Measurements from ENCODE around the gene PYY.
"Not testable (repeated sequence)": the region's sequence is repeated elsewhere in the genome, so short reads cannot be mapped to it uniquely, and the experiment has no call there.

Gene PYY

DNA sequence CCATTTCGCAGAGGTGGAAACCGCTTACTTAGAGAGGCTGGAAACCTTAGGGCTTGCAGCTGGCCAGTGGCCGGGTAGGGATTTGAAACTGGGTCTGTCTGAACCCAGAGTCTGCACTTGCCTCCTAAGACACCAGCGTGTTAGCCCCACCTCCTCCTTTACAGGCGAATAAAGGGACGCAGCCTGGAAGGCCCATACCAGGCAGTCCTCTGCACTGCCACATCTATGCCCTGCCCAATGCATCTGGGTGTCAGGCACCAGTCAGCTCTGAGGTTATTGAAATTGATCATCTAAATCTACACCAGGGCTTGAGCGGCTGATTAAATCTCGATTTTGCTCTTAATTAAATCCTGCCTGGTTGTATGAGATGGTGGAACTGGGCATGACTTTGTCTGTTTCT lies 30.8 kb upstream of the PYY start:
- Mint-ChIP-seq H3K9me3 (no peaks in the 10 kb centered on the region), H3K27ac (no peak overlapping the region), H3K4me1 (peaks cover 4% of the 10 kb centered on the region), H3K4me3 (peak overlapping the region; percentile 39), H3K36me3 (no peaks in the 10 kb centered on the region)
- ATAC-seq: no peak
- no peak for DNase-seq (ENCODE audit: low spot score in 2 of 2)

DNA sequence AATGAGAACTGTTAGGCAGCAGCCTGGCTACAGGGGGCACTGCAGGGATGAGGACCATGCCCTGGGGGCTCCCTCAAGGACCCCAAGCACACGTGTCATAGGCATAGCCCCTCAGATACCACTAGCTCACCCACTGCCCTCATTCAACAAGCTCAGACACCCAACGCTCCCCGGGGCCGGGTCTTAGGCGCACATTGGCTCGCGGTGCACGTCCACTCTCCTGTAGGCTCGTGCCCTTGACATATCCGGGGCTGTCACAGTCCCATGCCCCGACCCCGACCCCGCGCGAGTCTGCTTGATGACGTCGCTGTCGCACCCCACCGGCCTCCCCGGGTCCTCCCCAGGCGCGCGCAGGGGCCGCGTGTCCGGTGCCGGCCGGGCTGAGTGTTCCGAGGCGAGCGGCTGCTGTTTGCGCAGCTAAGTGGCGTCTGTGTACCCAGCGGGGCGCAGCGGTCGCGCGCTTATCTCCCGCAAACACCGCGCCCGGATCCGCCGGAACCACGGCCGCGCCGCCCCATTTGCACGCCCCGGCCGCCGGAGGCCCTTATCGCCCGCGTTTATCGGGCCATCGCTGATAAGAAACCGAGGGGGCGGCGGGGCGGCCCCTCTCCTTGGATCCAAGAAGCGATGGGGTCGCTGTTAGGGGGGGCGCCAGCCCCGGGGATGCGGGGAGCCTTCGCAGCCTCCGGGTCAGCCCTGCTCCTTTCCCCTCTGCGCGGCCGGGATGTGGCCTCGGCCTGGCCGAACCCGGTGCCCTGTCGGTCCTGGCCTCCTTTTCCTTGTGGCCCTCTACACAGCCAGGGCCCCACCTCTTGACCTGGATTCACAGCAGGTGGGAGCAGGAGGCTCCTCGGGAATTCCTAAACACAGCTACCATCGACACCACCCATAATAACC lies 30.0 kb upstream of the PYY start:
- Mint-ChIP-seq H3K4me1 (peaks cover 4% of the 10 kb centered on the region), H3K4me3 (peak overlapping the region; percentile 39), H3K9me3 (no peaks in the 10 kb centered on the region), H3K36me3 (no peaks in the 10 kb centered on the region), H3K27ac (no peak overlapping the region)
- ATAC-seq (peak; percentile 39), DNase-seq (ENCODE audit: low spot score in 2 of 2) (no peak)

DNA sequence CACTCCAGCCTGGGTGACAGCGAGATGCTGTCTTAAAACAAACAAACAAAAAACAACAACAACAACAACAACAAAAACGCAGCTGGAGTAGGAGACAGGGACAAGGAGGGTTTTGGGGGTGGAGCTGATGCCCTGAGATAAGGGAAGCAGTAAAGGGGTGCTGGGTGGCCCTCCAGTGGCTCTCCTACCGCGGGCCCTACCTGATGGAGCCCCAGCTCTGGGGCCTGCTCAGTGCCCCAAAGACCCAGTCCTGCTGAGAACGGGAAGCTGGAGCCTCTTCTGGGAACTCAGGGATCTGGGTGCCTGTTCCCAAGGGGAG lies 29.4 kb upstream of the PYY start:
- H3K27ac Mint-ChIP-seq: no peak overlapping the region
- no peak for ATAC-seq
- peaks cover 4% of the 10 kb centered on the region for H3K4me1 Mint-ChIP-seq
- H3K4me3 Mint-ChIP-seq: peak overlapping the region; percentile 39
- no peaks in the 10 kb centered on the region for H3K36me3 Mint-ChIP-seq
- DNase-seq (ENCODE audit: low spot score in 2 of 2): no peak
- H3K9me3 Mint-ChIP-seq: no peaks in the 10 kb centered on the region

DNA sequence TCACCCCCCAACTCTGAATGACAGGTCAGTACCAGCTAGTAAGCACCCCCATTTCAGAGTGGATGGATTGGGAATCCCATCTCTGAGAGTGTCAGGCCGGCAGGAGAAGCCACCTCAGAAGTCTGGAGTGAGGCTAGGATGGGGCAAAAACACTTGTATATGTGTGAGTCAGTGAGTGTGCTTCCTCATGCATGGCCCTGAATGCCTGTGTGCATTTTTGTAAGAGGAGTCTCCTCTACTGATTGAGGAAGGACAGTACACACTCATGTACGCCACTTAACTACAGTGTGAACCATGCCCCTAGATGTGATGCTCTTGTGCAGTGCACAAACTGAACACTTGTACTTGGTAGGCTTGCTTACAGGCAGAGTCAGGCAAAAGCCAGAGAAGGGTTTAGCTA lies 28.4 kb upstream of the PYY start:
- no peak for ATAC-seq
- H3K27ac Mint-ChIP-seq: no peak overlapping the region

DNA sequence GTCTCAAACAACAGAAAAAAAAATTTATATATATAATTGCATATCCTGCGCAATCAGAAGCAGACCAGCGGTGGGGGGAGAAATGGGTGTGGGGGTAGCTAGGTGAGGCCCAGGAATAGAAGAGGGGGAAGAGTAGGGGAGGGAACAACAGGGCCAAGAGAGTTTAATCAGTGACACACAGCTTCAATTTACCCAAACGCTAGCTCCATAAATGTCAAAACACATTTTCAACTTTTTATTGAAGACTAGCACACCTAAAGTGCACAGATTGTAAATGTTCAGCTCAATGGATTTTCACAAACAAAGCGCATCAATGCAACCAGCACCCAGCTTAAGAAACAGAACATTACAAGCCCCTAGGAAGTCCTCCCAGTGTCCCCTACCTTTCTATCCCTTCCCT lies 25.9 kb upstream of the PYY start:
- no peaks in the 10 kb centered on the region for H3K36me3 Mint-ChIP-seq

More for the DNA sequence above, 28.4 kb upstream of the PYY start:
- Mint-ChIP-seq H3K9me3 (no peaks in the 10 kb centered on the region), H3K4me1 (peaks cover 4% of the 10 kb centered on the region), H3K4me3 (no peak overlapping the region), H3K36me3 (no peaks in the 10 kb centered on the region)
- DNase-seq (ENCODE audit: low spot score in 2 of 2): no peak

DNA sequence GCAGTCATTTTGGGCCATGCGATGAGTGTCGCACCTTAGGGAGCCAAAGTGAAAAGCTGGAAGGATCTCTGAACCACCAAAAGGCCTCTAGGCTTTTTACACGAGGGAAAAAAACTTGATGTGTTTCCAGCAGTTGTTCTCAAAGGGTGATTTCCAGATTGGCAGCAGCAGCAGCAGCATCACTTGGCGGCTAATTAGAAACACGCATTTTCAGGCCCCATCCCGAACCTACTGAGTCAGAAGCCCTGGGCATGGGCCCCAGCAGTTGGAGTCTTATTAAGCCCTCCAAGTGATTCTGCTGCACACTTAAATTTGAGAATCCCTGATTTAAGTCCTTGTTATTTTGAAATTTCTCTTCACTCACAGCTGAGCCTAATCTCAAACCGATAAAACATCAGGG lies 25.3 kb upstream of the PYY start:
- Mint-ChIP-seq H3K9me3 (no peaks in the 10 kb centered on the region), H3K27ac (no peak overlapping the region), H3K4me3 (no peak overlapping the region), H3K36me3 (no peaks in the 10 kb centered on the region), H3K4me1 (no peaks in the 10 kb centered on the region)
- ATAC-seq (no peak), DNase-seq (ENCODE audit: low spot score in 2 of 2) (no peak)

More for the DNA sequence above, 25.9 kb upstream of the PYY start:
- H3K4me1 Mint-ChIP-seq: peaks cover 4% of the 10 kb centered on the region
- no peaks in the 10 kb centered on the region for H3K9me3 Mint-ChIP-seq
- no peak overlapping the region for H3K4me3 Mint-ChIP-seq
- H3K27ac Mint-ChIP-seq: no peak overlapping the region
- DNase-seq (ENCODE audit: low spot score in 2 of 2): no peak
- no peak for ATAC-seq

DNA sequence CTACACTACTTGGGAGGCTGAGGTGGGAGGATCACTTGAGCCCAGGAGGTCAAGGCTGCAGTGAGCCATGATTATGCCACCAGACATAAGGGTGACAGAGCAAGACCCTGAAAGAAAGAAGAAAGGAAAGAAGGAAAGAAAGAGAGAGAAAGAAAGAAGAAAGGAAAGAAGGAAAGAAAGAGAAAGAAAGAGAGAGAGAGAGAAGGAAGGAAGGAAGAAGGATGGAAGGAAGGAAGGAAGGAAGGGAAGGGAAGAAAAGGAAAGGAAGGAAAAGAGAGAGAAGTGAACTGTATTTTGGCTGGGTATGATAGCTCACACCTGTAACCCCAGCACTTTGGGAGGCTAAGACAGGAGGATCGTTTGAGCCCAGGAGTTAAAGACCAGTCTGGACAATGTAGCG lies 24.3 kb upstream of the PYY start:
- H3K27ac Mint-ChIP-seq: no peak overlapping the region
- no peak for ATAC-seq

DNA sequence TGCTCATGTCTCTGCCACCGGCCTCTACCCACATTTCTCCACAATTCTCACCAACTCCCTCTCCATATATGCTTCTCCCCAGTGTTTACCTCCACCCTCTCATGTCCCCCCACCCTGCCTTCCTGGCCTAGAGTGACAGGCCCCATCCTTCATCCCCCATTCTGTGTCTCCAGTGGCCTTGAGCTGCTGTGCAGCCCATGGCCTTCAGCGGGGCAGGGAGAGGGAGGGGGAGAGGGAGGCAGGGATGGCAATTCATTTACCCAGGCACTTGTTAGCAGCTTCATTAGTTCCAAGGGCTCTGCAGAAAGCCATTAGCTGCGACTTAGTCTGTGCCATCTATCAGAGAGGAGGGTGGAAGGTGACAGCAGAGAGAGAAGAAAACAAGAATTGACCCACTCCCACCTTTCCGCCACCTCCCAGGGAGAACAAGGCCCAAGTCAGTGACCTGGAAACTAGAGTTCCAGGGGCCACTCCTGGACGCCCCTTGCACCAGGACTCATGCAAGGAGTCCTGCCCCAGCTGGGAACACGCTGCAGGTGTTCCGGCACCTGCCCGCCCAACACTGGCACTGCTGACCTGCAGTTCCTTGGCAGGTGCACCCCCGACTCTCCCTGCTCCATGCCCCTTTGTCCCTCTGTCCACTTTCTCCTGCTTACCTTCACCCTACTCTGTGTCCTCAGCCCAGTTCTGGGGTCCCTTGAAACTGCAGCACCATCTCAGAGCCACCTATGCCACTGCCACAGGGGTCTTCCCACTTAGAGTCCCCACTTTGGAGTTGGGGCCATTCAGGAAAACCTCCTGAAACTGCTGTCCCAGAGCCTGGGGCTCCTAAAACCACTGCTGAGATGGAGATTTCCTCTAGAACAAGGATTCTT lies 23.5 kb upstream of the PYY start:
- no peak for ATAC-seq

More for the DNA sequence above, 24.3 kb upstream of the PYY start:
- Mint-ChIP-seq H3K4me3 (no peak overlapping the region), H3K4me1 (no peaks in the 10 kb centered on the region), H3K36me3 (no peaks in the 10 kb centered on the region), H3K9me3 (no peaks in the 10 kb centered on the region)
- DNase-seq (ENCODE audit: low spot score in 2 of 2): no peak

DNA sequence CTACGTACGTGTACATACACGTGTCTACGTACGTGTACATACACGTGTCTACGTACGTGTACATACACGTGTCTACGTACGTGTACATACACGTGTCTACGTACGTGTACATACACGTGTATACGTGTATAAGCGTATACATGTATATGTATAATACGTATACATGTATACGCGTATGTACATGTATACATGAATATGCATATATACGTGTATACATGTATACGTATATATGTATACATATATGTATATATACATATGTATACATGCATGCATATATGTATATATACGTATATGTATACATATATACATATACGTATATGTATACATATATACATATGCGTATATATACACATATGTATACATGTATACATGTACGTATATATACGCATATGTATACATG lies 22.2 kb upstream of the PYY start:
- Mint-ChIP-seq H3K27ac (no peak overlapping the region), H3K9me3 (no peaks in the 10 kb centered on the region), H3K36me3 (no peaks in the 10 kb centered on the region), H3K4me1 (no peaks in the 10 kb centered on the region), H3K4me3 (no peak overlapping the region)
- ATAC-seq (no peak), DNase-seq (ENCODE audit: low spot score in 2 of 2) (no peak)

More for the DNA sequence above, 23.5 kb upstream of the PYY start:
- Mint-ChIP-seq H3K4me1 (no peaks in the 10 kb centered on the region), H3K36me3 (no peaks in the 10 kb centered on the region), H3K4me3 (no peak overlapping the region), H3K27ac (no peak overlapping the region), H3K9me3 (no peaks in the 10 kb centered on the region)
- DNase-seq (ENCODE audit: low spot score in 2 of 2): no peak

DNA sequence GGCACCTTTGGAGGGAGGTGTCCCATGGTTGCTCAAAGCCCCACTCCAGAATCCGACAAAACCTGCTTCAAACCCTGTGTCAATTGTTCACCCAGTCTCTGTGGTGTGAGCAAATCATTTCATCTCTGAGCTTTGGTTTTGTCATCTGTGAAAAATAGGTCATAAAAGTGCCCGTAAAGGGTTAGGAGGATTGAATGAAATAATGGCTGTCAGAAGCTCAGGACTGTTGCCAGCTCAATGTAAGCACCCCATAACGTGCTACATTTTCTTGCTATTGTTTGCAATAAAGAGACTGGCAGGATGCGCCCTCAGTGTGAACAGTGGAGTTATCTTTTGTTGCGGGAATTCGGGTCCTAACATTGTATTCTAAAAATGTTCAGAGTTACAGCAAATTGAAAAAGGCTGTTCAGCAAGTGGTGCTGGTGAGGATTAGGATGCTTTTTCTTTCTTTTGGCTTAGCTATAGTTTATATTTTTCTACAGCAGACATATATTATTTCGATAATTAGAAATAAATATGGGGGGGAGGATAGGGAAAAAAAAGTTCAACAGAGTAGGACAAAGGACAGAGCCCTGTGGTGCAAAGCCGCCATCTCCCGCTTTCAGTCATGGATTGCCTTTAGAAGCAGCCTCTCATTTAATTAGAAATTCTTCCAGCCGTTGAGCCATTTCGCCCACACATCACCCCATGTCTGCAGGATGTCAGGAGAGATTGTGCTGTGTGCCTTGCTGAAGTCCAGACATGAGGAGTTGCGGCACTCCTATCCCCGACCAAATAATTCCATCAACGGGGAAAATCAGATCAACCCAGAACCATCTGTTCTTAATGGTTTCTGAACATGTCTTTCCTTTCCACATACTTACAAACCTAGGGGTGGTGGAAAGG lies 20.9 kb upstream of the PYY start:
- Mint-ChIP-seq H3K9me3 (no peaks in the 10 kb centered on the region), H3K36me3 (no peaks in the 10 kb centered on the region), H3K27ac (no peak overlapping the region), H3K4me3 (no peak overlapping the region), H3K4me1 (no peaks in the 10 kb centered on the region)
- DNase-seq (ENCODE audit: low spot score in 2 of 2) (no peak), ATAC-seq (no peak)

DNA sequence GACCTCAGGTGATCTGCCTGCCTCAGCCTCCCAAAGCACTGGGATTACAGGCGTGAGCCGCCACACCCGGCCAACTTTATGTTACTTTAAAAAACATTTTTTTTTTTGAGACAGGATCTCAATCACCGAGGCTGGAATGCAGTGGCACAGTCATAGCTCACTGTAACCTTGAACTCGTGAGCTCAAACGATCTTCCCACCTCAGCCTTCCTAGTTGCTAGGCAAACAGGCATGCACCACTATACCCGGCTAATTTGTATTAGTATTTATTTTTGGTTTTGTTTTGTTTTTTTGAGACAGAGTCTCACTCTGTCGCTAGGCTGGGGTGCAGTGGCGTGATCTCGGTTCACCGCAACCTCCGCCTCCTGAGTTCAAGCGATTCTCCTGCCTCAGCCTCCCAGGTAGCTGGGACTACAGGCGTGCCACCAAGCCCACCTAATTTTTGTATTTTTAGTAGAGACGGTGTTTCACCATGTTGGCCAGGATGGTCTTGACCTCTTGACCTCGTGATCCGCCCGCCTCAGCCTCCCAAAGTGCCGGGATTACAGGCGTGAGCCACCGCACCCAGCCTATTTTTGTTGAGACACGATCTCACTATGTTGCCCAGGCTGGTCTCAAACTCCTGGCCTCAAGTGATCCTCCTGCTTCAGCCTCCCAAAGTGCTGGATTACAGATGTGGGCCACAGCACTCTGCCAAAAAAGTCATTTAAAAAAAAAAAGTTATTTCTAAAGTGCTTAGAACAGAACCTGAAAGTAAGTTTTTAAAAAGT lies 18.9 kb upstream of the PYY start:
- not testable (repeated sequence) for ATAC-seq; H3K4me3 Mint-ChIP-seq; H3K4me1 Mint-ChIP-seq; H3K27ac Mint-ChIP-seq; DNase-seq (ENCODE audit: low spot score in 2 of 2); H3K9me3 Mint-ChIP-seq; H3K36me3 Mint-ChIP-seq

DNA sequence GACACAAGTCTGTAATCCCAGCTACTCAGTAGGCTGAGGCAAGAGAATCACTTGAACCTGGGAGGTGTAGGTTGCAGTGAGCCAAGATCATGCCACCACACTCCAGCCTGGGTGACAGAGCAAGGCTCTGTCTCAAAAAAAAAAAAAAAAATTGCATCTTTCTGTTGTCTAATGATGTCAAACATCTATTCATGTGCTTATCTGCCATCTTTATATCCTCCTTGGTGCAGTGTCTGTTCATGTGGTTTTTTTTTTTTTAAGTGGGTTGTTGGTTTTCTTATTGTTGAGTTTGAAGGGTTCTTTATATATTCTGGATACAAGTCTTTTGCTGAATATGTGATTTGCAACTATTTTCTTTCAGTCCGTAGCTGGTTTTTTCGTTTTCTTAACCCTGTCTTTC lies 17.7 kb upstream of the PYY start:
- not testable (repeated sequence) for H3K4me1 Mint-ChIP-seq; H3K9me3 Mint-ChIP-seq; H3K36me3 Mint-ChIP-seq; H3K27ac Mint-ChIP-seq; ATAC-seq; DNase-seq (ENCODE audit: low spot score in 2 of 2); H3K4me3 Mint-ChIP-seq

DNA sequence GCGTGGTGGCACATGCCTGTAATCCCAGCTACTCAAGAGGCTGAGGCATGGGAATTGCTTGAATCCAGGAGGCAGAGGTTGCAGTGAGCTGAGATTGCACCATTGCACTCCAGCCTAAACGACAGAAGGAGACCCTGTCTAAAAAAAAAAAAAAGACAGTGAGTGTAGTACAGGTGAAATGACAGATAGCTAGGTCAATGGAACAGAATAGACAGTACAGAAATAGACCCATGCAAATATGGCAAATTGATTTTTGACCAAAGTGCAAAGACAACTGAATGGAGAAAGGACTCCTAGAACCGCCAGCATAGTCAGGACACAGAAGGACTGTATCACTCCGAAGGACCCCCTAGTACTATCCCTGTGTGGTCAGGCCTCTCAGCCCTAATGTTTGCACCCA lies 16.6 kb upstream of the PYY start:
- no peak for DNase-seq (ENCODE audit: low spot score in 2 of 2)
- no peak overlapping the region for H3K27ac Mint-ChIP-seq
- ATAC-seq: peak; percentile 24
- H3K36me3 Mint-ChIP-seq: no peaks in the 10 kb centered on the region
- no peaks in the 10 kb centered on the region for H3K9me3 Mint-ChIP-seq
- H3K4me3 Mint-ChIP-seq: no peak overlapping the region
- H3K4me1 Mint-ChIP-seq: no peaks in the 10 kb centered on the region

DNA sequence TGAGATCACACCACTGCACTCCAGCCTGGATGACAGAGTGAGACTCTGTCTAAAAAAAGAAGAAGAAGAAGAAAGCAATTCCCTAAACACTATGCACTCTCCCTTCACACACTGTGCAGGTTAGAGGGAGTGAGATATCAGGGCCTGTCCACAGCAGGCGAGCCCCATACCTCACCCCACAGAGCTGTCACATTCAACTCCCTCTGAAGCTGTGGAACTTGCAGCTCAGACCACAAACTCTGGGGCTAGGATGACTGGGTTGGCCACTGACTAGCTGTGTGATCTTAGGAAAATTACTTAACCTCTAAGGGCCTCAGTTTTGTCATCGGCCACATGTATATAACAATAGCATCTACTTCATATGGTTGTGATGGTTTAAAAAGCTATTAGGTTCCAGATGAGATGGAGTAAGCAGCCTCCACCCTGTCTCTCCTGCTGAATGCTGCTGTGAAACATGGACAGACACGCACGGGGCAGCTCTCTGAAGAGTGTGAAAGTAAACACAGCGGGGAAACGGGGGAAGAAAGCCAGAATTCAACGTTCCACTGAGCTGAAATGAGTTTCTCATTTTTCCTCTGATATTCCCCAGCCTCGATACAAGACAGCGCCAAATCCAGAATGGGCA lies 13.6 kb upstream of the PYY start:
- H3K4me3 Mint-ChIP-seq: no peak overlapping the region
- H3K36me3 Mint-ChIP-seq: no peaks in the 10 kb centered on the region
- no peak for DNase-seq (ENCODE audit: low spot score in 2 of 2)
- H3K9me3 Mint-ChIP-seq: no peaks in the 10 kb centered on the region
- H3K27ac Mint-ChIP-seq: no peak overlapping the region
- no peaks in the 10 kb centered on the region for H3K4me1 Mint-ChIP-seq
- peak; percentile 87 for ATAC-seq
